Left kidney (tissue), 2 donors: ENCODE data around the gene NTHL1. TPM values are rescaled to one million over a fixed set of nuclear protein-coding genes. Genes with fewer than 3 reads are reported as not detected.
A peak's percentile ranks its signal among the peaks of the same experiment; 100 is the strongest.

ENCODE experiments used
- DNase-seq: peaks from one replicate; pipeline ENCODE4 v3.0.0-alpha.2; 2013
- polyA plus RNA-seq: library from polyadenylated mRNA; unstranded; fragments of 120-200 nt; gene quantifications from one replicate; pipeline ENCODE4 v1.2.1, GENCODE V29; 2013; ENCODE audit not compliant: insufficient read length

Gene NTHL1
- polyA plus RNA-seq, 1 donor = 14.7 TPM

GRCh38 chr16:1992704-1993317 lies 54.8 kb downstream of the NTHL1 start:
- no peak for DNase-seq

GRCh38 chr16:1991948-1992703 lies 55.5 kb downstream of the NTHL1 start:
- DNase-seq = peak; percentile 83

GRCh38 chr16:1991588-1991947 lies 56.1 kb downstream of the NTHL1 start:
- no peak for DNase-seq

GRCh38 chr16:1991135-1991551 lies 56.5 kb downstream of the NTHL1 start:
- DNase-seq = no peak

- DNase-seq = no peak
Measured at GRCh38 chr16:1990351-1991134, 57.1 kb downstream of the NTHL1 start.

- DNase-seq = no peak
Measured at GRCh38 chr16:1990101-1990350, 57.6 kb downstream of the NTHL1 start.

Other genes starting within 250 kb of the NTHL1 start
- 33.9 TPM for gene HAGH, start 221.0 kb downstream of the NTHL1 start, polyA plus RNA-seq
- 35.5 TPM for gene FAHD1, start 220.6 kb downstream of the NTHL1 start, polyA plus RNA-seq
- gene MEIOB, start 175.7 kb downstream of the NTHL1 start, polyA plus RNA-seq = 3.2 TPM
- 0.15 TPM for gene HS3ST6, start 129.4 kb downstream of the NTHL1 start, polyA plus RNA-seq
- 55.9 TPM for gene MSRB1, start 104.6 kb downstream of the NTHL1 start, polyA plus RNA-seq
- 0.18 TPM for gene RPL3L, start 93.1 kb downstream of the NTHL1 start, polyA plus RNA-seq
- gene NDUFB10, start 88.3 kb downstream of the NTHL1 start, polyA plus RNA-seq = 116 TPM
- 1,628 TPM for gene RPS2, start 83.0 kb downstream of the NTHL1 start, polyA plus RNA-seq
- not detected for gene RNF151, start 81.0 kb downstream of the NTHL1 start, polyA plus RNA-seq
- 30.3 TPM for gene TBL3, start 75.8 kb downstream of the NTHL1 start, polyA plus RNA-seq
- gene NOXO1, start 66.4 kb downstream of the NTHL1 start, polyA plus RNA-seq = 0.78 TPM
- 23.1 TPM for gene GFER, start 63.6 kb downstream of the NTHL1 start, polyA plus RNA-seq
- 1.5 TPM for gene SYNGR3, start 57.9 kb downstream of the NTHL1 start, polyA plus RNA-seq
- gene ZNF598, start 38.0 kb downstream of the NTHL1 start, polyA plus RNA-seq = 15.8 TPM
- 3.8 TPM for gene NPW, start 28.0 kb downstream of the NTHL1 start, polyA plus RNA-seq
- 82.9 TPM for gene NHERF2, start 20.9 kb downstream of the NTHL1 start, polyA plus RNA-seq
- 165 TPM for gene TSC2, start 151 bp upstream of the NTHL1 start, polyA plus RNA-seq
- gene PKD1, start 88.1 kb upstream of the NTHL1 start, polyA plus RNA-seq = 82.5 TPM
- gene RAB26, start 100.8 kb upstream of the NTHL1 start, polyA plus RNA-seq = 2.1 TPM
- 55.7 TPM for gene TRAF7, start 107.9 kb upstream of the NTHL1 start, polyA plus RNA-seq
- gene CASKIN1, start 148.8 kb upstream of the NTHL1 start, polyA plus RNA-seq = 1.5 TPM
- gene MLST8, start 157.6 kb upstream of the NTHL1 start, polyA plus RNA-seq = 39.7 TPM
- gene BRICD5, start 163.0 kb upstream of the NTHL1 start, polyA plus RNA-seq = 6.7 TPM
- 16.8 TPM for gene PGP, start 167.0 kb upstream of the NTHL1 start, polyA plus RNA-seq
- gene E4F1, start 175.8 kb upstream of the NTHL1 start, polyA plus RNA-seq = 14.7 TPM
- gene DNASE1L2, start 188.6 kb upstream of the NTHL1 start, polyA plus RNA-seq = 0.93 TPM
- gene ECI1, start 203.8 kb upstream of the NTHL1 start, polyA plus RNA-seq = 55.2 TPM
- gene RNPS1, start 220.3 kb upstream of the NTHL1 start, polyA plus RNA-seq = 207 TPM